OCI-LY7 (cell line): ENCODE data around the gene PRLHR. TPM values are rescaled to one million over a fixed set of nuclear protein-coding genes. Genes with fewer than 3 reads are reported as not detected.
A peak's percentile ranks its signal among the peaks of the same experiment; 100 is the strongest.

Experiments used
- BruUV-seq: library from RNA; stranded (reverse); fragments of 400-500 nt; replicated peaks from 2 replicates; lab custom pipeline; 2021; lab: Mats Ljungman, UMichigan
- CTCF ChIA-PET: fragments of 300-600 bp; sonication (Branson Sonifier 250); formaldehyde crosslinking; loops from one replicate; lab custom pipeline; 2022; ENCODE audit warnings: antibody characterized with exemption; ENCODE audit not compliant: unreplicated experiment; lab: Charles Lee
- POLR2A ChIA-PET: fragments of 300-600 bp; sonication (Branson Sonifier 250); formaldehyde crosslinking; loops from one replicate; lab custom pipeline; 2022; ENCODE audit warnings: antibody characterized with exemption; lab: Charles Lee
- DNase-seq: peaks from one replicate; pipeline ENCODE4 v3.0.0-alpha.2; 2015; ENCODE audit warnings: low spot score
- H2AFZ ChIP-seq: fragments of 200-600 bp; sonication (generic), shearing (Covaris generic); 2 replicates; pipeline ENCODE4 v1.6.1; 2014; ENCODE audit warnings: mild to moderate bottlenecking, antibody characterized with exemption, low read length, moderate library complexity
- H3K27ac ChIP-seq: fragments of 200-600 bp; sonication (generic); 2 replicates; pipeline ENCODE4 v1.5.1; 2014; ENCODE audit warnings: mixed run types, low read depth, mild to moderate bottlenecking, moderate library complexity, low read length, inconsistent platforms; ENCODE audit not compliant: poor library complexity, severe bottlenecking
- H3K36me3 ChIP-seq: fragments of 200-600 bp; sonication (generic); 2 replicates; pipeline ENCODE4 v1.6.1; 2014; ENCODE audit warnings: mild to moderate bottlenecking, antibody characterized with exemption, low read length, moderate library complexity, mixed read lengths; ENCODE audit not compliant: insufficient read depth
- H3K4me1 ChIP-seq: fragments of 200-600 bp; sonication (generic); 2 replicates; pipeline ENCODE4 v1.5.1; 2014; ENCODE audit warnings: mild to moderate bottlenecking, low read length; ENCODE audit not compliant: insufficient read depth, poor library complexity, severe bottlenecking
- H3K4me2 ChIP-seq: fragments of 200-600 bp; sonication (generic); 2 replicates; pipeline ENCODE4 v1.6.1; 2014; ENCODE audit warnings: mild to moderate bottlenecking, low read length
- H3K4me3 ChIP-seq: fragments of 200-600 bp; sonication (generic); 2 replicates; pipeline ENCODE4 v1.5.1; 2014; ENCODE audit warnings: mild to moderate bottlenecking, low read depth, low read length; ENCODE audit not compliant: poor library complexity, severe bottlenecking
- H3K79me2 ChIP-seq: fragments of 200-600 bp; sonication (generic); 2 replicates; pipeline ENCODE4 v1.6.1; 2016; ENCODE audit warnings: low read depth, mild to moderate bottlenecking, low read length, moderate library complexity, mixed read lengths; ENCODE audit not compliant: insufficient read depth
- H3K9me2 ChIP-seq: fragments of 200-600 bp; sonication (generic); 2 replicates; pipeline ENCODE4 v1.6.1; 2016; ENCODE audit warnings: mild to moderate bottlenecking, low read length, mixed read lengths; ENCODE audit not compliant: insufficient read depth
- H3K9me3 ChIP-seq: fragments of 200-600 bp; sonication (generic); 2 replicates; pipeline ENCODE4 v1.6.1; 2014; ENCODE audit warnings: mild to moderate bottlenecking, mixed run types, low read length, mixed read lengths
- H4K20me1 ChIP-seq: fragments of 200-600 bp; sonication (generic); 2 replicates; pipeline ENCODE4 v1.6.1; 2014; ENCODE audit warnings: mild to moderate bottlenecking, antibody characterized with exemption, low read length, moderate library complexity, mixed read lengths; ENCODE audit not compliant: insufficient read depth
- EZH2phosphoT487 ChIP-seq: fragments of 200-600 bp; sonication (generic); IDR thresholded peaks from 2 replicates; pipeline ENCODE4 v1.6.1; 2018; ENCODE audit warnings: low read depth, borderline replicate concordance, mild to moderate bottlenecking, mixed run types, antibody characterized with exemption, low read length, moderate library complexity, mixed read lengths
- intact Hi-C: fragments of 100-400 bp; cut with micrococcal nuclease; formaldehyde crosslinking; loops from one replicate; pipeline ENCODE4 v1.10.0; 2022; ENCODE audit not compliant: unreplicated experiment
- total RNA-seq, 2 experiments: library from RNA; depleted of rRNA in 1 of 2; stranded (reverse); fragments of >200 nt in 1 of 2; shearing (Covaris generic) in 1 of 2; gene quantifications; 2 replicates each; pipeline ENCODE4 v1.2.3, GENCODE V29; 2014 to 2022
- TF ChIP-seq, protein P1 (sequence below): fragments of 200-600 bp; sonication (generic); conservative IDR thresholded peaks from 2 replicates; pipeline ENCODE4 v1.5.1; 2014; ENCODE audit warnings: mild to moderate bottlenecking, antibody characterized with exemption, low read length, moderate library complexity, mixed read lengths

Gene PRLHR
- total RNA-seq, 2 experiments from 2014 or later = not detected

DNA sequence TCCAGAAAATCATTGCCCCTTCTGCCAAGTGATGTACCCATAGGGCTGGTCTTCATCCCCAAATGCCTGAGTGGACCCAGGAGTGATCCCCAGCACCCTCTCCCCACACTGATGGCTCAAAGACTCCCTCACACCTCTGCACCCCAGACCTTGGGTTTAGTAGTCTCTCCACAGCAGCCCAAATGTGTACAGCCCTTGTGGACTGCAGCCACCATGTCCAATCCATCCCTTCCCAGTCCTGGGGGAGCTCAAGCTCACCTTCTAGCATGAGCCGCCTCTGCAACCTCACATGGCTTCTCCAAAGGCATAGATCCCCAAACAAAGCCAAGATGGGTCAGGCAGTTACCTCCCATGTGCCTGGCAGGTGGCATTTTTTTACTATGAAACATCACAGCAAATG, 50.1 kb downstream of the PRLHR start:
- no peak overlapping the region for H2AFZ ChIP-seq
- no TSS peak for BruUV-seq
- no peaks in the 10 kb centered on the region for H4K20me1 ChIP-seq
- no peaks in the 10 kb centered on the region for H3K79me2 ChIP-seq
- TF ChIP-seq EZH2phosphoT487 = no peak
- TF ChIP-seq, protein P1, sequence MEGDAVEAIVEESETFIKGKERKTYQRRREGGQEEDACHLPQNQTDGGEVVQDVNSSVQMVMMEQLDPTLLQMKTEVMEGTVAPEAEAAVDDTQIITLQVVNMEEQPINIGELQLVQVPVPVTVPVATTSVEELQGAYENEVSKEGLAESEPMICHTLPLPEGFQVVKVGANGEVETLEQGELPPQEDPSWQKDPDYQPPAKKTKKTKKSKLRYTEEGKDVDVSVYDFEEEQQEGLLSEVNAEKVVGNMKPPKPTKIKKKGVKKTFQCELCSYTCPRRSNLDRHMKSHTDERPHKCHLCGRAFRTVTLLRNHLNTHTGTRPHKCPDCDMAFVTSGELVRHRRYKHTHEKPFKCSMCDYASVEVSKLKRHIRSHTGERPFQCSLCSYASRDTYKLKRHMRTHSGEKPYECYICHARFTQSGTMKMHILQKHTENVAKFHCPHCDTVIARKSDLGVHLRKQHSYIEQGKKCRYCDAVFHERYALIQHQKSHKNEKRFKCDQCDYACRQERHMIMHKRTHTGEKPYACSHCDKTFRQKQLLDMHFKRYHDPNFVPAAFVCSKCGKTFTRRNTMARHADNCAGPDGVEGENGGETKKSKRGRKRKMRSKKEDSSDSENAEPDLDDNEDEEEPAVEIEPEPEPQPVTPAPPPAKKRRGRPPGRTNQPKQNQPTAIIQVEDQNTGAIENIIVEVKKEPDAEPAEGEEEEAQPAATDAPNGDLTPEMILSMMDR = no peak
- H3K9me2 ChIP-seq = no peaks in the 10 kb centered on the region
- H3K27ac ChIP-seq = no peak overlapping the region
- H3K4me3 ChIP-seq = no peak overlapping the region
- no peaks in the 10 kb centered on the region for H3K4me1 ChIP-seq
- H3K4me2 ChIP-seq = no peak overlapping the region
- intact Hi-C loops = no loop called here
- H3K9me3 ChIP-seq = no peaks in the 10 kb centered on the region
- DNase-seq = no peak
- POLR2A ChIA-PET = no interaction called here
- H3K36me3 ChIP-seq = no peaks in the 10 kb centered on the region
- CTCF ChIA-PET = no interaction called here

DNA sequence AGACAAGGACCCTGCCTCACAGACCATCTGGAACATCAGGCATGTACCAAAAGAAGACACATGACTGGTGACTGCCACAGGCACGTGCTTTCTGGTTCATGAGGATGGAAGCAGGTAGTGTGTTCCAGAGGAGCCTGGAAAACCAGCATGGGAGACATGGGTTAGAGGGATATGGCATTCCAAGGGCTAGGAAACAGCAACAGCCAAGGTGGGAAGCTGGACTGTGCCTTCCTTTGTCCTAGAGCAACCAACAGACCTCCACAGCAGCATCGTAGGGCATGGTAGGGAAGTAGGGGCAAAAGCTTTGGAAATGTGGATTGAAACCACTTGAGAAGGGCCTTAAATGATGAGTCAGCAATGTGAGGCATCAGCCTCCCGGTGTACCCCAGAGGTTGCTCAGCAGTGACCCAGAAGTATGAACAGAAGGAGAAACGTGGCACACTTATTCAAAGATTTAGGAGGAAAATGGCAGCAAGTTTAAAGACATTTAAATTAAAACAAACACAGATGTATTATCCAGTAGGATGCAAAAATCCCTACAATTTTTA, 51.0 kb downstream of the PRLHR start:
- ChIA-PET POLR2A (interaction anchor here (0.5 kb wide), 1 partner anchor 24 kb away, joined by 3 read pairs; no protein-coding TSS in a partner anchor), CTCF (no interaction called here)
- intact Hi-C loops = no loop called here
- Histone ChIP-seq H3K4me3 (no peak overlapping the region), H3K9me3 (no peaks in the 10 kb centered on the region), H3K36me3 (no peaks in the 10 kb centered on the region), H3K9me2 (no peaks in the 10 kb centered on the region), H2AFZ (no peak overlapping the region), H4K20me1 (no peaks in the 10 kb centered on the region), H3K4me1 (no peaks in the 10 kb centered on the region), H3K79me2 (no peaks in the 10 kb centered on the region), H3K4me2 (no peak overlapping the region), H3K27ac (no peak overlapping the region)
- TF ChIP-seq, protein P1 = no peak
- no peak for TF ChIP-seq EZH2phosphoT487
- no TSS peak for BruUV-seq
- DNase-seq = no peak

DNA sequence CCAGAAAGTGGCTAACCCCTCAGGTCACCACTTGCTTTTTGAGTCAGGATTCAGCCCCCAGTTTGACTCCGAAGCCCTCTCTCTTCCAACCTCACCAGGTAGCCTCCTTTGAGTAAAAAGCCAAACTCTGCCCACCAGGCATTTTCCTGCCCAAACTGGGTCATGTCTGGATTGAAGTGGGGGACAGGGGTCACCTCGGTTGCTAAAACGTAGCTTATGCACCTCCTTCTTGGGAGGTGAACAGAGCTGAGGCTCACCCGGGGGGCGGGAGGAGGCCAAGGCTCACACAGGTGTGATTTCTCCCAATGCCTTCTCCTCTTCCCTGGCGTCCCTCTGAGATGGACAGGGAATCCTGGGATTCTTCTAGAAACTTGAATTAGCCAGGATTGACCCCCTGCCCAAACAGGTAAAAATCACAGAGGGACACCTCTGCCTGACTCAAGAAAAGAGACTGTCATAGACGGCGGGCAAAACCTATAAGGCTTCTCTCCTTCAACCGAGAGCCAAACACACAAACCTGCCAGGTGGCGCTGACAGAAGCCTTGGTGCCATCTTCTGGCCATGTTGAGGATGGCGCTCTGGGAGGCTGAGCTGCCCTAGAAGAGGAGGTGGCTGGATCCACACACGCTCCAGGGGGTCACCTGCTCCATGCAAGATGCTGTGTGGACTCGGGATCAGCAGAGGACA, 51.6 kb downstream of the PRLHR start:
- Histone ChIP-seq H3K9me2 (no peaks in the 10 kb centered on the region), H4K20me1 (no peaks in the 10 kb centered on the region), H3K9me3 (no peaks in the 10 kb centered on the region), H3K79me2 (no peaks in the 10 kb centered on the region), H3K27ac (no peak overlapping the region), H3K36me3 (no peaks in the 10 kb centered on the region), H3K4me3 (no peak overlapping the region), H3K4me2 (no peak overlapping the region), H2AFZ (no peak overlapping the region), H3K4me1 (no peaks in the 10 kb centered on the region)
- ChIA-PET CTCF (no interaction called here), POLR2A (interaction anchor here (0.5 kb wide), 1 partner anchor 25 kb away, joined by 3 read pairs; no protein-coding TSS in a partner anchor)
- DNase-seq = peak; percentile 33
- intact Hi-C loops = no loop called here
- BruUV-seq = no TSS peak
- no peak for TF ChIP-seq EZH2phosphoT487
- TF ChIP-seq, protein P1 = peak; percentile 72
